Tibial nerve (tissue), 4 donors: ENCODE data around the gene RND2. TPM values are rescaled to one million over a fixed set of nuclear protein-coding genes. Genes with fewer than 3 reads are reported as not detected.

Experiments used
- DNase-seq, 2 donors: peaks; one replicate each; pipeline ENCODE4 v3.0.0-alpha.2; 2019; ENCODE audit warnings: low spot score in 2 of 2
- H3K27ac ChIP-seq, 4 donors: fragments of 200-600 bp; sonication (generic) in 3 of 4; one replicate each; pipeline ENCODE4 v1.5.1; 2017 to 2019; ENCODE audit warnings: mild to moderate bottlenecking in 1 of 4
- H3K27me3 ChIP-seq, 2 donors: fragments of 200-600 bp; sonication (generic) in 1 of 2; one replicate each; pipeline versions ENCODE4 v1.5.1 to v1.6.0; 2017 to 2019
- H3K36me3 ChIP-seq, 3 donors: fragments of 200-600 bp; sonication (generic); one replicate each; pipeline ENCODE4 v1.5.1; 2018 to 2019
- H3K4me1 ChIP-seq, 4 donors: fragments of 200-600 bp; sonication (generic) in 3 of 4; one replicate each; pipeline ENCODE4 v1.5.1; 2017 to 2019
- H3K4me3 ChIP-seq, 4 donors: fragments of 200-600 bp; sonication (generic) in 3 of 4; one replicate each; pipeline ENCODE4 v1.5.1; 2017 to 2019; ENCODE audit warnings: mild to moderate bottlenecking in 1 of 4, moderate library complexity in 1 of 4
- H3K9me3 ChIP-seq, 4 donors: fragments of 200-600 bp; sonication (generic) in 3 of 4; one replicate each; pipeline ENCODE4 v1.5.1; 2017 to 2019
- CTCF ChIP-seq, 5 experiments: fragments of 200-600 bp in 3 of 5; fragments of 450-650 bp in 2 of 5; sonication (generic) in 3 of 5; IDR thresholded peaks; one replicate each; pipeline ENCODE4 v1.5.1; 2016 to 2019; ENCODE audit warnings: antibody characterized with exemption in 5 of 5, mild to moderate bottlenecking in 3 of 5, moderate library complexity in 2 of 5
- EP300 ChIP-seq, 2 donors: sonication (generic); formaldehyde crosslinking; IDR thresholded peaks; one replicate each; pipeline ENCODE4 v1.6.1; 2017; ENCODE audit warnings: antibody characterized with exemption in 2 of 2, mild to moderate bottlenecking in 1 of 2
- POLR2A ChIP-seq, 2 donors: fragments of 450-650 bp; IDR thresholded peaks; one replicate each; pipeline ENCODE4 v1.6.1; 2017; ENCODE audit warnings: antibody characterized with exemption in 2 of 2, mild to moderate bottlenecking in 2 of 2, moderate library complexity in 2 of 2
- WGBS, 2 donors: methylation state at CpG; one replicate each; pipeline ENCODE4 v1.1.5; 2018; 5-methylcytosine and 5-hydroxymethylcytosine counted together
- total RNA-seq, 4 donors: library from RNA; depleted of rRNA; stranded (reverse); fragments of >200 nt; gene quantifications; one replicate each; pipeline ENCODE4 v1.1.0, GENCODE V29; 2016

Gene RND2
- total RNA-seq, 4 donors from 2014 or later = 0.59 to 2.6 (median 1.9) TPM

DNA sequence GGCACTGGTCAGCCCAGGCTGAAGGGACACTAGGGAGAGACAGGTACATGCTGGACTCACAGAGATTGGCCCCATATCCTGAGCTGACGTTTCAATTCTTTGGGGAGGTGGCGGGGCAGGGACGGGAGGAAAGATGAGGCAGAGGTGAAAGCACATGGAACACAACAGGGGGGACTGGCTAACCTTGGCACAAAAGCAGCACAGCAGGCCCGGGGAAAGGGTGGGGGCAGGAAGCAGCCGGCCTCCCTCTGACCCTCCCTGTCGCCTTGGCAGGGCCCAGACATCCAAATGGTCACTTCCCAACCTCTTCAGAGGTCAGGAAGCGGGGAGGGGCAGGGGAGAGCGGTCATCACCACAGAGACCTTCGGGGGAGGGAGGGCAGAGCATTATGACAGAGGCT, 9.5 kb upstream of the RND2 start:
- 25 to 35% methylated on average over 9 of the region's 9 CpGs for WGBS, 2 donors
- H3K27ac ChIP-seq = peak overlapping the region; percentile 49 to 88 (median 73)
- peaks cover 0 to 59% (median 0%) of the 10 kb centered on the region in 3 donors for H3K36me3 ChIP-seq
- no peaks in the 10 kb centered on the region for H3K9me3 ChIP-seq
- no peaks in the 10 kb centered on the region for H3K27me3 ChIP-seq
- H3K4me1 ChIP-seq = peaks cover 0 to 94% (median 56%) of the 10 kb centered on the region in 4 donors
- no peak for DNase-seq
- TF ChIP-seq CTCF (IDR thresholded peaks at IDR 0.05) = no peak
- no peak for TF ChIP-seq POLR2A (IDR thresholded peaks at IDR 0.05)
- TF ChIP-seq EP300 (IDR thresholded peaks at IDR 0.05) = peak in 1 of 2 donors; percentile 52
- H3K4me3 ChIP-seq = no peak overlapping the region

GRCh38 chr17:43016216-43016615, 8.8 kb upstream of the RND2 start:
- no peak overlapping the region for H3K4me3 ChIP-seq
- peaks cover 0 to 59% (median 0%) of the 10 kb centered on the region in 3 donors for H3K36me3 ChIP-seq
- TF ChIP-seq CTCF (IDR thresholded peaks at IDR 0.05) (no peak), POLR2A (IDR thresholded peaks at IDR 0.05) (no peak), EP300 (IDR thresholded peaks at IDR 0.05) (no peak)
- no peaks in the 10 kb centered on the region for H3K27me3 ChIP-seq
- no peak for DNase-seq
- H3K27ac ChIP-seq = peak overlapping the region in 3 of 4 donors; percentile 70 to 88 (median 76)
- 81 to 92% methylated on average over 4 of the region's 7 CpGs for WGBS, 2 donors
- no peaks in the 10 kb centered on the region for H3K9me3 ChIP-seq
- H3K4me1 ChIP-seq = peaks cover 0 to 93% (median 50%) of the 10 kb centered on the region in 4 donors

DNA sequence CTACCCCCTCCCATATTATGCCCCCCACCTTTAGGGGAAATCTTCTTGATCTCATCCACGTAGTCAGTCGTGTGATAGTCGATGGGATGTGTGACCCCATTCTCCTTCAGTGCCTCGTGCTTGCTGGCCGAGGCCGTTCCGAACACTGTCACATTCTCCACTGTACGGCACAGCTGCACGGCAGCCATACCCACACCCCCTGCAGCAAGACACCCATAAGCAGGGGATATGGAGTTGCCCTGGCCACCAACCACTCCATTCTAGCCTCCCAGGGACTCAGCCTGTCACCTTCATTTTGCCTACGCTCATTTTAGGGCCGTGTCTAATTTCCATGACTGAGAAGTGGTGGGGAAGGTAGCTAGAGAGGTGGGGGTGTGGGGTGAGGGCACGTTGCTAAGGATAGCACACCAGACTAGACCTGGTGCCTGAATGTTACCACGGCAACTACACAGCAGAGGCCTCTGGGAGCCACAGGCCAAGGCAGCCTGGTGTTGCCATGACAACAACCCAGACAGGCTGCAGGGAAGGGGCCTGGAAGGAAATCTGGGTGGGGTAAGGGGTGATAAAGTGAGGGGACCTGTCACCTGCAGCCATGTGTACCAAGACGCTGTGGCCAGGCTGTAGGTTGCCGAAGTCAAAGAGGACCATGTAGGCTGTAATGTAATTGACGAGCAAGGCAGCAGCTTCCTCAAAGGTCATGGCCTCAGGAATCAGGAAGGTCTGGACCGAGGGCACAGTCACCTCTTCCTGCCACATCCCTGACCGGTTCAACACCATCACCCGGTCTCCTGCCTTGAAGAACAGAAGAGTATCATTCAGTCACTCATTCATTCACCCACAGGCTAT, 6.8 kb upstream of the RND2 start:
- no peak for TF ChIP-seq EP300 (IDR thresholded peaks at IDR 0.05)
- TF ChIP-seq POLR2A (IDR thresholded peaks at IDR 0.05) = no peak
- TF ChIP-seq CTCF (IDR thresholded peaks at IDR 0.05) = no peak
- WGBS, 2 donors = 54 to 56% methylated on average over 19 of the region's 19 CpGs
- DNase-seq = no peak

DNA sequence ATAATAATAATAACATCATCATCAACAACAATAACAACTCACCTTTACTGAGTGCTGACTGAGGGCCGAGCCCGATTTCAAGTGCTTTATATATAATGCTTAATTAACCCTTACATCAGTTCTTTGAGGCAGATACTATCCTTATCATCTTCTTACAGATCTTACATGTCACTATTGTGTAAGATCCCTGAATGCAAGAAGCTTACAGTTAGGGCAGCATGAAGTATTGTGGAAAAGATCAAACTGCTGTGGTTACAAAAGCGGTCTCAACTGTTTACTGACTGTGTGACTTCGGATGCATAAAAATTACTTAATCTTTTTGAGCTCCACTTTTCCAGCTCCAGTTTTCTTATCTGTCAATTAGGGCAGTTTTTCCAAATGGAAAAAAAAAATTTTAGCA, 6.1 kb upstream of the RND2 start:
- no peaks in the 10 kb centered on the region for H3K9me3 ChIP-seq
- no peak for TF ChIP-seq POLR2A (IDR thresholded peaks at IDR 0.05)
- TF ChIP-seq CTCF (IDR thresholded peaks at IDR 0.05) = no peak
- TF ChIP-seq EP300 (IDR thresholded peaks at IDR 0.05) = no peak
- H3K36me3 ChIP-seq = peaks cover 0 to 46% (median 0%) of the 10 kb centered on the region in 3 donors
- no peak overlapping the region for H3K4me3 ChIP-seq
- H3K27ac ChIP-seq = peak overlapping the region in 3 of 4 donors; percentile 90 to 97 (median 94)
- WGBS, 2 donors = 41 to 45% methylated on average over 4 of the region's 4 CpGs
- H3K27me3 ChIP-seq = no peaks in the 10 kb centered on the region
- no peak for DNase-seq
- H3K4me1 ChIP-seq = peaks cover 0 to 73% (median 46%) of the 10 kb centered on the region in 4 donors

More for the DNA sequence above, 6.8 kb upstream of the RND2 start:
- Histone ChIP-seq H3K4me1 (peaks cover 0 to 80% (median 47%) of the 10 kb centered on the region in 4 donors), H3K36me3 (peaks cover 0 to 53% (median 0%) of the 10 kb centered on the region in 3 donors), H3K9me3 (no peaks in the 10 kb centered on the region), H3K27me3 (no peaks in the 10 kb centered on the region), H3K4me3 (no peak overlapping the region), H3K27ac (peak overlapping the region in 2 of 4 donors; percentile 94 to 97)

- TF ChIP-seq CTCF (IDR thresholded peaks at IDR 0.05) (no peak), EP300 (IDR thresholded peaks at IDR 0.05) (no peak), POLR2A (IDR thresholded peaks at IDR 0.05) (no peak)
- peaks cover 0 to 73% (median 43%) of the 10 kb centered on the region in 4 donors for H3K4me1 ChIP-seq
Observed at GRCh38 chr17:43019418-43019817, 5.6 kb upstream of the RND2 start.

More at GRCh38 chr17:43019418-43019817, 5.6 kb upstream of the RND2 start:
- no peaks in the 10 kb centered on the region for H3K27me3 ChIP-seq
- DNase-seq = no peak
- H3K27ac ChIP-seq = peak overlapping the region in 3 of 4 donors; percentile 90 to 97 (median 94)
- peak overlapping the region in 2 of 4 donors; percentile 68 to 98 for H3K4me3 ChIP-seq
- peaks cover 0 to 41% (median 0%) of the 10 kb centered on the region in 3 donors for H3K36me3 ChIP-seq
- no peaks in the 10 kb centered on the region for H3K9me3 ChIP-seq
- 15 to 17% methylated on average over 7 of the region's 7 CpGs for WGBS, 2 donors
